Measurements from ENCODE around the gene NGRN.

NGRN gene

DNA sequence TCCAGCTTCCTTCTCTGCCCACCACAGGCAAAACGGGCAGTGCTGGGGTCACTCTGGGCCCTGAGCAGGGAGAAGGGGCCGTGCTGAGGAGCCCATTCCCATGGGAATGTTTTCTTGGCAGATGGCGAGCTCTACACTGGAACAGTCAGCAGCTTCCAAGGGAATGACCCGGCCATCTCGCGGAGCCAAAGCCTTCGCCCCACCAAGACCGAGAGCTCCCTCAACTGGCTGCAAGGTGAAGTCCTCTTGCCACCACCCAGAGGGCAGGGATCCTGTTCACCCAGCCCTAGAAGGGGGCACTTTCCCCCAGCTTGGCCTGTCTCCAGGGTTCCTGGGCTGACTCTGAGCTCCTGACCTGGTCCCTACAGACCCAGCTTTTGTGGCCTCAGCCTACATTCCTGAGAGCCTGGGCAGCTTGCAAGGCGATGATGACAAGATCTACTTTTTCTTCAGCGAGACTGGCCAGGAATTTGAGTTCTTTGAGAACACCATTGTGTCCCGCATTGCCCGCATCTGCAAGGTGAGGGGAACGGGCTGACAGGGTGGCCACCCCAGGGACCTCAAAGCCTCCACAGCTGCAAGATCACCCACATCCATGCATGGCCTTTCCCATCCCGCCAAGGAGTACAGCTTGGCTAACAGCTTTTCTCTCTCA lies 44.1 kb upstream of the NGRN start:
- H3K23ac ChIP-seq (ENCODE audit: low read length in 2 of 2) = no peak overlapping the region
- H2AK5ac ChIP-seq (ENCODE audit: low read length, severe bottlenecking) = peak overlapping the region; percentile 15
- no peak overlapping the region for H4K8ac ChIP-seq (ENCODE audit: low read length)
- H3K4me1 ChIP-seq (ENCODE audit: control insufficient read depth, insufficient read depth, low read depth, low read length) = peaks cover 23% of the 10 kb centered on the region
- no peak overlapping the region for H3K4me3 ChIP-seq (ENCODE audit: insufficient read depth in 1 of 2, low read depth in 1 of 2, low read length in 2 of 2)
- H3K9me3 ChIP-seq (ENCODE audit: control insufficient read depth, low read length) = no peaks in the 10 kb centered on the region
- WGBS = 49% methylated on average over 13 of the region's 14 CpGs
- no peak overlapping the region for H3K14ac ChIP-seq (ENCODE audit: low read length in 2 of 2)
- H2BK5ac ChIP-seq (ENCODE audit: low read depth, low read length, poor library complexity, severe bottlenecking) = no peak overlapping the region
- H3K36me3 ChIP-seq (ENCODE audit: control insufficient read depth in 1 of 2, insufficient read depth in 2 of 2, low read depth in 1 of 2, low read length in 2 of 2) = peaks cover 46 to 58% of the 10 kb centered on the region in 2 experiments
- DNase-seq = peak; percentile 82
- no peak overlapping the region for H2BK12ac ChIP-seq (ENCODE audit: low read length in 2 of 2)
- H3K79me1 ChIP-seq (replicated peaks; ENCODE audit: low read length, poor library complexity, severe bottlenecking) = peaks cover 37% of the 10 kb centered on the region
- no peak overlapping the region for H3K18ac ChIP-seq (ENCODE audit: low read depth in 1 of 2, low read length in 2 of 2)
- peak overlapping the region; percentile 70 for H2BK15ac ChIP-seq (ENCODE audit: low read depth, poor library complexity, severe bottlenecking)
- no peak overlapping the region for H3K4ac ChIP-seq (ENCODE audit: low read depth in 1 of 2, low read length in 2 of 2)
- H3K4me2 ChIP-seq (ENCODE audit: low read length, poor library complexity, severe bottlenecking) = no peak overlapping the region
- no peaks in the 10 kb centered on the region for H3K27me3 ChIP-seq (ENCODE audit: control insufficient read depth in 1 of 2, insufficient read depth in 1 of 2, low read length in 2 of 2)
- peak overlapping the region; percentile 54 for H3K27ac ChIP-seq (ENCODE audit: low read length, poor library complexity, severe bottlenecking)
- no peak overlapping the region for H3K9ac ChIP-seq (ENCODE audit: low read length)
- no peak overlapping the region for H2AFZ ChIP-seq (ENCODE audit: low read depth, low read length)
- H4K91ac ChIP-seq (ENCODE audit: low read length) = no peak overlapping the region
- H2BK120ac ChIP-seq (ENCODE audit: low read depth, low read length) = no peak overlapping the region

DNA sequence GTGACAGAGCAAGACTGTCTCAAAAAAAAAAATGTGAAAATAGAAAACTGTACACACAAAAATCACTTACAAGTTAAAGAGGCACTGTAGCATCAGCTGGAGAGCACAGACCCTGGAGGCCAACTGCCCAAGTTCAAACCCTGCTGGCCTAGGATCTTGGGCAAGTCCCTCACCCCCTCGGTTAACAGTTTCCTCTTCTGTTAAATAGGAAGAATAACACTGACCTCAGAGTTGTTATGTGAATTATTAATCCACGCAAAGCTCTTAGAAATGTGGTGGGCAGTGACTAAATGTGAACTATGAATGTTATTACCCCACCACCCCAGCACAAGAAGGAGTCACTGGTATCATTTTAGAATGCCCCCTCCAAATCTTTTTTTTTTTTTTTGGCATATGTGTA lies 42.9 kb upstream of the NGRN start:
- no peak overlapping the region for H2BK15ac ChIP-seq (ENCODE audit: low read depth, poor library complexity, severe bottlenecking)
- H3K9ac ChIP-seq (ENCODE audit: low read length) = no peak overlapping the region
- H3K27me3 ChIP-seq (ENCODE audit: control insufficient read depth in 1 of 2, insufficient read depth in 1 of 2, low read length in 2 of 2) = no peaks in the 10 kb centered on the region
- no peak overlapping the region for H2BK5ac ChIP-seq (ENCODE audit: low read depth, low read length, poor library complexity, severe bottlenecking)
- H3K18ac ChIP-seq (ENCODE audit: low read depth in 1 of 2, low read length in 2 of 2) = no peak overlapping the region
- H3K36me3 ChIP-seq (ENCODE audit: control insufficient read depth in 1 of 2, insufficient read depth in 2 of 2, low read depth in 1 of 2, low read length in 2 of 2) = peaks cover 51 to 60% of the 10 kb centered on the region in 2 experiments
- no peak for DNase-seq
- H2AK5ac ChIP-seq (ENCODE audit: low read length, severe bottlenecking) = no peak overlapping the region
- H3K9me3 ChIP-seq (ENCODE audit: control insufficient read depth, low read length) = no peaks in the 10 kb centered on the region
- H3K79me1 ChIP-seq (replicated peaks; ENCODE audit: low read length, poor library complexity, severe bottlenecking) = peaks cover 32% of the 10 kb centered on the region
- H3K4me3 ChIP-seq (ENCODE audit: insufficient read depth in 1 of 2, low read depth in 1 of 2, low read length in 2 of 2) = no peak overlapping the region
- no peak overlapping the region for H2AFZ ChIP-seq (ENCODE audit: low read depth, low read length)
- H2BK12ac ChIP-seq (ENCODE audit: low read length in 2 of 2) = no peak overlapping the region
- H3K4me2 ChIP-seq (ENCODE audit: low read length, poor library complexity, severe bottlenecking) = no peak overlapping the region
- H4K8ac ChIP-seq (ENCODE audit: low read length) = no peak overlapping the region
- peaks cover 21% of the 10 kb centered on the region for H3K4me1 ChIP-seq (ENCODE audit: control insufficient read depth, insufficient read depth, low read depth, low read length)
- H2BK120ac ChIP-seq (ENCODE audit: low read depth, low read length) = no peak overlapping the region
- H3K14ac ChIP-seq (ENCODE audit: low read length in 2 of 2) = no peak overlapping the region
- no peak overlapping the region for H3K27ac ChIP-seq (ENCODE audit: low read length, poor library complexity, severe bottlenecking)
- no CpG with 5 or more reads among the region's 2 CpGs for WGBS
- H3K4ac ChIP-seq (ENCODE audit: low read depth in 1 of 2, low read length in 2 of 2) = no peak overlapping the region
- H3K23ac ChIP-seq (ENCODE audit: low read length in 2 of 2) = no peak overlapping the region
- no peak overlapping the region for H4K91ac ChIP-seq (ENCODE audit: low read length)

DNA sequence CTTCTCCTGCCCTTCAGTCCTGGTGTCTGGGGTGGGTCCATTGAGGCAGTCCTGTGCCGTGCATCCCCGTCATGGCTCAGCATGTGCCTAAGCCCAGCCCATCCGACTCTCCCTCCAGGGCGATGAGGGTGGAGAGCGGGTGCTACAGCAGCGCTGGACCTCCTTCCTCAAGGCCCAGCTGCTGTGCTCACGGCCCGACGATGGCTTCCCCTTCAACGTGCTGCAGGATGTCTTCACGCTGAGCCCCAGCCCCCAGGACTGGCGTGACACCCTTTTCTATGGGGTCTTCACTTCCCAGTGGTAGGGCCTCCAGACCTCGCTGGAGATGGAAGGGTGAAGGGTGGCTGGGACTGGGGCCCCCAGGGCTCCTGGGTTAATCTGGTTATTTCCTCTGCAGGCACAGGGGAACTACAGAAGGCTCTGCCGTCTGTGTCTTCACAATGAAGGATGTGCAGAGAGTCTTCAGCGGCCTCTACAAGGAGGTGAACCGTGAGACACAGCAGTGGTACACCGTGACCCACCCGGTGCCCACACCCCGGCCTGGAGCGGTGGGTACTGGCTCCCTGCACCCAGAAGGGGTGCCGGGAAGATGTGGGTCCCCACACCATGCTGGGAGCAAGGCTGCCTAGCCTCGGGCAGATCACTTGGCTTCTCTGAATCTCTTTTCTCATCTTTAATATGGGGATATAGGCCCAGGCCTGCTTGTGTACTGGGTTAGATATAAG lies 41.9 kb upstream of the NGRN start:
- no peak overlapping the region for H3K23ac ChIP-seq (ENCODE audit: low read length in 2 of 2)
- H3K9me3 ChIP-seq (ENCODE audit: control insufficient read depth, low read length) = no peaks in the 10 kb centered on the region
- 95% methylated on average over 22 of the region's 22 CpGs for WGBS
- H2BK15ac ChIP-seq (ENCODE audit: low read depth, poor library complexity, severe bottlenecking) = no peak overlapping the region
- peaks cover 54 to 62% of the 10 kb centered on the region in 2 experiments for H3K36me3 ChIP-seq (ENCODE audit: control insufficient read depth in 1 of 2, insufficient read depth in 2 of 2, low read depth in 1 of 2, low read length in 2 of 2)
- H3K9ac ChIP-seq (ENCODE audit: low read length) = no peak overlapping the region
- no peak overlapping the region for H2AFZ ChIP-seq (ENCODE audit: low read depth, low read length)
- no peak overlapping the region for H2BK12ac ChIP-seq (ENCODE audit: low read length in 2 of 2)
- no peak overlapping the region for H3K4me3 ChIP-seq (ENCODE audit: insufficient read depth in 1 of 2, low read depth in 1 of 2, low read length in 2 of 2)
- no peak overlapping the region for H4K91ac ChIP-seq (ENCODE audit: low read length)
- H3K14ac ChIP-seq (ENCODE audit: low read length in 2 of 2) = no peak overlapping the region
- H2BK5ac ChIP-seq (ENCODE audit: low read depth, low read length, poor library complexity, severe bottlenecking) = no peak overlapping the region
- peaks cover 21% of the 10 kb centered on the region for H3K4me1 ChIP-seq (ENCODE audit: control insufficient read depth, insufficient read depth, low read depth, low read length)
- H3K18ac ChIP-seq (ENCODE audit: low read depth in 1 of 2, low read length in 2 of 2) = no peak overlapping the region
- DNase-seq = no peak
- H3K27ac ChIP-seq (ENCODE audit: low read length, poor library complexity, severe bottlenecking) = no peak overlapping the region
- H3K4me2 ChIP-seq (ENCODE audit: low read length, poor library complexity, severe bottlenecking) = no peak overlapping the region
- no peaks in the 10 kb centered on the region for H3K27me3 ChIP-seq (ENCODE audit: control insufficient read depth in 1 of 2, insufficient read depth in 1 of 2, low read length in 2 of 2)
- peaks cover 24% of the 10 kb centered on the region for H3K79me1 ChIP-seq (replicated peaks; ENCODE audit: low read length, poor library complexity, severe bottlenecking)
- no peak overlapping the region for H4K8ac ChIP-seq (ENCODE audit: low read length)
- H2BK120ac ChIP-seq (ENCODE audit: low read depth, low read length) = no peak overlapping the region
- H2AK5ac ChIP-seq (ENCODE audit: low read length, severe bottlenecking) = peak overlapping the region; percentile 9
- H3K4ac ChIP-seq (ENCODE audit: low read depth in 1 of 2, low read length in 2 of 2) = no peak overlapping the region

DNA sequence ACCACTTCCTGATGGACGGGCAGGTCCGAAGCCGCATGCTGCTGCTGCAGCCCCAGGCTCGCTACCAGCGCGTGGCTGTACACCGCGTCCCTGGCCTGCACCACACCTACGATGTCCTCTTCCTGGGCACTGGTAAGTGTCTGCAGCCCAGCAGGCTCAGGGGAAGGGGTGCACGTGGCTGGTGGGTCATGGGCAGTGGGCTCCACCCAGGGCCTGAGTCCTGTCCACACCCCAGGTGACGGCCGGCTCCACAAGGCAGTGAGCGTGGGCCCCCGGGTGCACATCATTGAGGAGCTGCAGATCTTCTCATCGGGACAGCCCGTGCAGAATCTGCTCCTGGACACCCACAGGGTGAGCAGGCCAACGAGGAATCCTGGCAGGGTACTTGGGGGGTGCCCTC lies 40.4 kb upstream of the NGRN start:
- WGBS = 96% methylated on average over 17 of the region's 17 CpGs
- Histone ChIP-seq H3K36me3 (ENCODE audit: control insufficient read depth in 1 of 2, insufficient read depth in 2 of 2, low read depth in 1 of 2, low read length in 2 of 2) (peaks cover 63 to 69% of the 10 kb centered on the region in 2 experiments), H3K9me3 (ENCODE audit: control insufficient read depth, low read length) (no peaks in the 10 kb centered on the region), H2BK120ac (ENCODE audit: low read depth, low read length) (no peak overlapping the region), H3K27ac (ENCODE audit: low read length, poor library complexity, severe bottlenecking) (no peak overlapping the region), H4K91ac (ENCODE audit: low read length) (peak overlapping the region; percentile 18), H3K4me1 (ENCODE audit: control insufficient read depth, insufficient read depth, low read depth, low read length) (peaks cover 19% of the 10 kb centered on the region), H2BK5ac (ENCODE audit: low read depth, low read length, poor library complexity, severe bottlenecking) (no peak overlapping the region), H2AK5ac (ENCODE audit: low read length, severe bottlenecking) (no peak overlapping the region), H3K23ac (ENCODE audit: low read length in 2 of 2) (no peak overlapping the region), H3K14ac (ENCODE audit: low read length in 2 of 2) (no peak overlapping the region), H3K4ac (ENCODE audit: low read depth in 1 of 2, low read length in 2 of 2) (no peak overlapping the region), H3K4me3 (ENCODE audit: insufficient read depth in 1 of 2, low read depth in 1 of 2, low read length in 2 of 2) (no peak overlapping the region), H2BK12ac (ENCODE audit: low read length in 2 of 2) (no peak overlapping the region), H3K4me2 (ENCODE audit: low read length, poor library complexity, severe bottlenecking) (no peak overlapping the region), H3K9ac (ENCODE audit: low read length) (no peak overlapping the region), H2BK15ac (ENCODE audit: low read depth, poor library complexity, severe bottlenecking) (no peak overlapping the region), H3K79me1 (replicated peaks; ENCODE audit: low read length, poor library complexity, severe bottlenecking) (peaks cover 16% of the 10 kb centered on the region), H2AFZ (ENCODE audit: low read depth, low read length) (no peak overlapping the region), H4K8ac (ENCODE audit: low read length) (no peak overlapping the region), H3K27me3 (ENCODE audit: control insufficient read depth in 1 of 2, insufficient read depth in 1 of 2, low read length in 2 of 2) (no peaks in the 10 kb centered on the region), H3K18ac (ENCODE audit: low read depth in 1 of 2, low read length in 2 of 2) (no peak overlapping the region)
- no peak for DNase-seq

Measured in mesenchymal stem cell (in vitro differentiated cells and primary cell).